ENCODE data around the gene RHOD. TPM values are rescaled to one million over a fixed set of nuclear protein-coding genes. Genes with fewer than 3 reads are reported as not detected.

The RHOD gene
- total RNA-seq, 1 donor from 2014 or later, result 82.6 TPM

- H3K36me3 ChIP-seq, result no peaks in the 10 kb centered on the region
- H3K9me3 ChIP-seq, result no peaks in the 10 kb centered on the region
- no peak overlapping the region for H3K4me3 ChIP-seq
- no peak overlapping the region for H3K27ac ChIP-seq
- no peak for DNase-seq (ENCODE audit: low spot score in 2 of 2)
- H3K4me1 ChIP-seq, result no peaks in the 10 kb centered on the region
- H3K27me3 ChIP-seq, result no peaks in the 10 kb centered on the region
- intact Hi-C loops (cut with DNase I), result no loop called here
- no peak for TF ChIP-seq CTCF (IDR thresholded peaks at IDR 0.05)
Measured at GRCh38 chr11:67015048-67015447, 41.6 kb upstream of the RHOD start.

GRCh38 chr11:67016550-67016949 is 40.1 kb upstream of the RHOD start:
- Histone ChIP-seq H3K27ac (no peak overlapping the region), H3K4me3 (no peak overlapping the region), H3K36me3 (no peaks in the 10 kb centered on the region), H3K4me1 (no peaks in the 10 kb centered on the region), H3K27me3 (no peaks in the 10 kb centered on the region), H3K9me3 (no peaks in the 10 kb centered on the region)
- no peak for TF ChIP-seq CTCF (IDR thresholded peaks at IDR 0.05)
- intact Hi-C loops (cut with DNase I), result no loop called here
- DNase-seq (ENCODE audit: low spot score in 2 of 2), result no peak

- intact Hi-C loops (cut with DNase I), result no loop called here
- no peak for TF ChIP-seq CTCF (IDR thresholded peaks at IDR 0.05)
- H3K4me3 ChIP-seq, result no peak overlapping the region
Measured at GRCh38 chr11:67020949-67021348, 35.7 kb upstream of the RHOD start.

GRCh38 chr11:67022341-67022933 is 34.2 kb upstream of the RHOD start:
- peak overlapping the region in 1 of 2 donors; percentile 40 for H3K27ac ChIP-seq
- no peaks in the 10 kb centered on the region for H3K9me3 ChIP-seq
- peak overlapping the region; percentile 53 to 75 for H3K4me3 ChIP-seq
- TF ChIP-seq CTCF (IDR thresholded peaks at IDR 0.05), result no peak
- DNase-seq (ENCODE audit: low spot score in 2 of 2), result peak in 1 of 2 donors; percentile 76
- intact Hi-C loops (cut with DNase I), result loop anchor here (2.0 kb wide), 1 partner anchor 64 kb away; the partner anchor contains the start of gene PC
- H3K27me3 ChIP-seq, result no peaks in the 10 kb centered on the region
- no peaks in the 10 kb centered on the region for H3K36me3 ChIP-seq
- H3K4me1 ChIP-seq, result peaks cover 8 to 13% of the 10 kb centered on the region in 2 donors

More at GRCh38 chr11:67020949-67021348, 35.7 kb upstream of the RHOD start:
- H3K27me3 ChIP-seq, result no peaks in the 10 kb centered on the region
- H3K4me1 ChIP-seq, result peaks cover 8 to 13% of the 10 kb centered on the region in 2 donors
- no peaks in the 10 kb centered on the region for H3K9me3 ChIP-seq
- H3K27ac ChIP-seq, result no peak overlapping the region
- no peaks in the 10 kb centered on the region for H3K36me3 ChIP-seq
- DNase-seq (ENCODE audit: low spot score in 2 of 2), result no peak

DNA sequence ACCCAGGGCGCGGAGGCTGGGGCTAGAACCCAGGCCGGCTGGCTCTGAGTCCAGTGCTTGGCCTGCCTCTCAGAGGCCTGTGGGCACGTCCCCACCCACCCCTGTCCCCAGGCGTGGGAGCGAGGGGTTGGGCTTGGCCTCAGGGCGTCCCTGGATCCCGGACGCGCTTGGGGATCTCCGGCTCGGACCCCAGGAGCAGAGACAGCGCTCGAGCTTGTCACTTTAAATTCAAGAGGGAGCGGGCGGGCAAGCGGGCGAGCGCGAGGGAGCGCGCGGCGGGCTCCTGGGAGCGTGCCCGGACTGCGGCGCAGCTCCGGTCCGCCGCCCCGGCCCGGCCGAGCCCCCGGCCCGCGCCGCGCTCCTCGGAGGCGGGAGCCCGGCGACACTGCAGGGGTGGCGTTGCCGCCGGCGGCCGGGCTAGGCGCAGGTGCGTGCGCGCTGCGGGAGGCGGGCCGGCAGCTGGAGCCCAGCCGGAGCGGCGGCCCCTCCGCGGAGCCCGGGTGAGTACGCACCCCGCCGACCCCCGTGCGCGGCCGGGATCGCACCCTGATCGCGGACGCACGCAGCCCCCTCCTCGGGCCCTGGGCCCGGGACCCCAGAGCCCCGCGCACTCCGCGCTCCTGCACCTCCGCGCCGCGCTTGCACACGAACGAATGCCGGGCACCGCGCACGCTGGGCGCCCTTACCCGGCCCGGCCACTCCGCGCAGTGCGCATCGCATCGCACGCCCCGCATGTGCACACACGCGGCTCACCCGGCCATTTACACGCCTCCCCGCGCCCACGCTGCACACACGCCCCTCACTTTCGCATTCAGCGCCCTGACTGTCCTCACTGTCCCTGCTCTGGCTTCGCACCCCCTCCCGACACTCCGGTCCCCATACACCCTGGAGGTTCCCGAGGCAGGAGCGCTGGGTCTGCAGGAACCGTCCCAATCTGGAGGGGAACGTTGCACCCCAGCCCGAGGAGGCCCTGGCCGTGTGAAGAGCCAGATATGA is 33.4 kb upstream of the RHOD start, which contains the start of gene SYT12:
Gene SYT12, plus strand, starts transcription at position 174 of the 996 bp plus-strand sequence. CDS start 7,011 bp downstream, outside the sequence.
- DNase-seq (ENCODE audit: low spot score in 2 of 2), result no peak
- Histone ChIP-seq H3K9me3 (no peaks in the 10 kb centered on the region), H3K27ac (peak within 1 kb of the TSS; percentile 22 to 40), H3K36me3 (no peaks in the 10 kb centered on the region), H3K4me3 (peak within 1 kb of the TSS; percentile 53 to 75), H3K4me1 (peaks cover 8 to 13% of the 10 kb centered on the region in 2 donors), H3K27me3 (no peaks in the 10 kb centered on the region)
- no peak for TF ChIP-seq CTCF (IDR thresholded peaks at IDR 0.05)
- intact Hi-C loops (cut with DNase I), result loop anchor here (2.0 kb wide), 1 partner anchor 64 kb away; the partner anchor contains the start of gene PC
